Stimulated activated CD4-positive, alpha-beta T cell treated with anti-CD3 and anti-CD28 coated beads, Interleukin-2, amount 100 ng/mL, for 4 hours (primary cell): Measurements from ENCODE around the gene SLC2A1.
"Not testable (repeated sequence)": the region's sequence is repeated elsewhere in the genome, so short reads cannot be mapped to it uniquely, and the experiment has no call there.

Source experiments
- DNase-seq: peaks from one replicate; pipeline ENCODE4 v3.0.0-alpha.2; 2020; ENCODE audit warnings: low read depth

The SLC2A1 gene

DNA sequence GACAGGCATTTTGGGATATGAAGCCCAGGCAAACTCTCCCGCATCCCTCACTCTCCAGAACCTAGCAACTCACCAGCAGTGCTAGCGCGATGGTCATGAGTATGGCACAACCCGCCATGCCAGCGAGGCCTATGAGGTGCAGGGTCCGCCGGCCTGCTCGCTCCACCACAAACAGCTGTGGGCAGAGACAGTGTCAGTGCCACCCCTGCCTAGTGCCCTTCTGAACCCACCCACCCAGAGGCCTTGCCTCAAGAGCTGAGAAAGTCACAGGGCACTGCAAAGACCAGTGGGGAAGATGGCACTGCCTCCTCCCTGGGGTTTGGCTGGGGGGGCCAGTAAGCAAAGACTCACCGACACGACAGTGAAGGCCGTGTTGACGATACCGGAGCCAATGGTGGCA is 29.8 kb downstream of the SLC2A1 start:
- DNase-seq: no peak

DNA sequence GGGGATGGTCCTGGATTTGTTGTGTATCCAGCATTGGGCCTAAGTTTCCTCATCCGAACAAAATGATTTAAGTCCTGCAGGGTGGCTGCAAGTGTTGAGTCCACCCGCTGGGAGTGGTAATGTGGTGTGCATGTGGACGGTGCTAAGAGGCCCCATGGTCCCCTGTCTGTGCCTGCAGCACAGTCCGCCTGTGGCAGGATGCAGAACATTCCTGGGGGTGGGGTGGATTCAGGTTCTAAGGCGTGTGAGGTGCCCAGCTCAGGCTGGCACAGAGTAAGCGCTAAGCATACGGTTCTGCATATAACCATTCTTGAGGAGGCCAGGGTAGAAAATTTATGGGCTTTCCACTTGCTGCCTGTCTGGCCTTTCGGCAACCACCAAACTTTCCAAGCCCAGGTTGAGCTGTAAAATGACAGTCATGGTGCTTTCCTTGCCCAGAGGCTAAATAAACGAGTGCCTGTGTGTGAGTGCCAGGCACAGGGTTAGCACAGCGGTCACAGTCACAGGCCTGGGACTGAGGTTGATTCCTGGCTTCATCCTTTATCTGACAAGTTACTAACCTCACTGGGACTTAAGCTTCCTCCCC is 30.7 kb downstream of the SLC2A1 start:
- DNase-seq: no peak

DNA sequence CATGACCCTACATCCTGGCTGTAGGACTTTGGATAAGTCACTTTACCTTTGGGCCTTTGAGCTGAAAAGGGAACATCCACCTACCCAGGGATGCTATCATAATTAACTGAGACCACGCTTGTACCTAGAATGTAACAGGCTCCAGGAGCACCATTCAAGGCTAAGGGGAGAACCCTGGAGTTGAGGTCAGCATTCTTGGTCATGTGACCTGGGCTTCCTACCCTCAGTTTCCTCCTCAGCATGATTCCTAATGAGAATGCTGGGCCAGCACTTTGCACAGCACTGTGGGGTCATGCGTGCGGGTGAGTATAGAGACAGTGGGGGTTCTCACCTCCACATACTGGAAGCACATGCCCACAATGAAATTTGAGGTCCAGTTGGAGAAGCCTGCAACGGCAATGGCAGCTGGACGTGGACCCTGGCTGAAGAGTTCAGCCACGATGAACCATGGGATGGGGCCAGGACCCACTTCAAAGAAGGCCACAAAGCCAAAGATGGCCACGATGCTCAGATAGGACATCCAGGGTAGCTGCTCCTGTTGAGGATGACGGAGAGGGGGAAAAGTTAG is 31.3 kb downstream of the SLC2A1 start:
- no peak for DNase-seq

DNA sequence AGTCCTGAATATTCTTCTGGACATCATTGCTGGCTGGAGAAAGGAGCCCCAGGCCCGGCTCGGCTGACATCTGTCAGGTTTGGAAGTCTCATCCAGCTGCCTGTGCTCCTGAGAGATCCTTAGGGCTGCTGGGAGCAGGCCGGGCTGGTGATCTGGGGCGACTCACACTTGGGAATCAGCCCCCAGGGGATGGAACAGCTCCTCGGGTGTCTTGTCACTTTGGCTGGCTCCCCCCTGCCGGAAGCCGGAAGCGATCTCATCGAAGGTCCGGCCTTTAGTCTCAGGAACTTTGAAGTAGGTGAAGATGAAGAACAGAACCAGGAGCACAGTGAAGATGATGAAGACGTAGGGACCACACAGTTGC is 31.8 kb downstream of the SLC2A1 start:
- DNase-seq: no peak

DNA sequence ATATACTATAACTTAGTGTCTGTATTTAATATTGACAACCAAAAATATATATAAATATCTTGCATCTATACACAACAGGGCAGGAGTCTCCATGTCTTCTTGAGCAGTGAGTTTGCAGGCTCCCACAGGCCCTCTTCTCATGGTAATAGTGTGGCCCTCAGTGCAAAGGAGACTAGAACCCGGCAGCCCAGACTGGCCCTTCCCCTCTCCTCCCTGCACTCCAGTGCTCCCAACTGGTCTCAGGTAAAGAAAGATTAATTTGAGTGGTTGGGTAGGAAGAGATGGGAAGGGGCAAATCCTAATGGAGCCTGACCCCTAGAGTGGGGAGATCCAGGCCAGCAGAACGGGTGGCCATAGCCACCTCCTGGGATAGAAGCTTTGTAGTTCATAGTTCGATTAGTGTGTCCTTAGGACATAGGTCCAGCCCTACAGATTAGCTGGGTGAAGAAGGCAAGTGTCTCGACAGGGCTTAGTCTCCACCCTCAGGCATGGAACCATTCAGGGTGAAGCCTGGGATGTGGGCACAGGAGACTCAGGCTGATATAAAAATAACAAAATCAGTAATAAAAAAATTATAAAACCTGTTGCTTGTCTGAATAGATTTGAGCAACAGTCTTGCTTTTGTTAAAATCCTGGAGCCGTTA is 32.3 kb downstream of the SLC2A1 start:
- no peak for DNase-seq

DNA sequence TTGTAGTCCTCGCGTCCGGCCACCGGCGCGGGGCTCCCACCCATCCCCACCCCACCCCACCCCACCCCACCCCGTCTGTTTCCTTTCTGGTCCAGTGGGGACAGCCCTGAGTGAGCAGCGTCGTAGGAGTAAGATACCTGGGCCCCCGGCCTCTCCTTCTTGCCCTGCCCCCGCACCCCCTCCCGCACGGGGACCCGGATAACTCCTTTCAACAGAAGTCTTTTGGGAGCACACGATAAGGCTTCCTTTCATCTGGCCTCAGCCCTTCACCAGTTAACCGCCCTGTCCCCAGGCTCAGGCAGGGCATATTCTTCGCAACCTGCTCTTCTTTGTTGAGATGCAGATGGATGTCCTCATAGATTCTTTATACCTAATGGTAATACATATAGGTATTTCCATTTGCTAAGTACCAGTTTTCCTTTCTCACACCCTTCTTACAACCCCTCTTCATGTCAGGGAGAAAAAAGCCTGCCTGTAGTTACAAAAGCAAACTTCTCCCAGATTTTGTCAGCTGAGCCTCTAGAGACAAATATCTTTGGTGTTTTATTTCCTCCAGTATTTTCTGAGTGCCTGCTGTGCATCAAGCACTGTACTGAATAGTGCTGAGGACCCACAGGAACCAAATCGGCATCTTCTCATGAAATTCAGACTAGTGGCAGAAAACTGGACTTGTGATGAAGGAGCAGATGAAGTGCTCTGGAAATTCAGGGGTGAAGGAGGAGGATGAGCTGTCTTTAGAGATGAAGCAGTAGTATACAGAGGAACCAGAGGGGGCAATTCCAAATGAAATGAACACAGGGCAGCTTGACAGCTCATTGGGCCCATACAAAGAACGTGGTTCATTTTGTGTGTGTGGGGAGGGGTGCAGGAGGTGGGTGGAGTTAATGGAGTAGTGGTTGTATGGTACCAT is 33.6 kb downstream of the SLC2A1 start:
- DNase-seq: no peak

DNA sequence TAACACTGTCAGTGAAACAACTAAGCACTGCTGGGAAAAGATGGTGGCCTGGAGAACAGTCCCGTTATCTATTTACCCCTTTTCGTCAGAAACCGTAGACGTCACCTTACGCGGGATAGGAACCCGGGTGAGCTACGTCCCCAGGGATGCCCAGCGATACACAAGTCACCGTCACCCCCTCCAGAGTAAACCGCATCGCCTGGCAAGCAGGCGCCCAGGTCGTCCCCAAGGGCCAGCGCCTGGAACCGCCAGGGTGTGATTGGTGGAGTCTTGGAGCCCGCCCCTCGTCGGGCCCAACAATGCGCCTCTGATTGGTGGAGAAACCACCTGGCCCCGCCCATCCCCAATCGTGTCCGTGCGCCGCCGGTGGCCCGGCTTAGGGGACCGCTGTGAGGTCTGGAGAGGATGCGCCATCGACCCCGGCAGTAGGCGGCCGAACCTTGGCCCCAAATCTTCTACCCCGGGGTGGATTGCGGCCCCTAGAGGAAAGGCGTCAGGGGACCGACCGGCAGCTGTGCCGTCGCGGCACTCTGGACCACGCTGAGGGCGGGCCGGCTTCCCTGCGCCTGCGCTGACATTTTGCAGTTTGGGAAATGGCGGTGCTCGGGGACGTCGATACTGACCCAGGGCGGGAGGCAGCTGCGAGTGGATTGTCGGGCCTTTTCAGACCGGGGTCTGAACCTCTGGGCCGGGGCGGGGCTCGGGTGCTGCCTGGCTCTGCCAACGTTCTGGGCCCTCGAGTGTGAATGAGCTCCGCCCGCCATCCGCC is 34.4 kb downstream of the SLC2A1 start:
- DNase-seq: peak; percentile 86

DNA sequence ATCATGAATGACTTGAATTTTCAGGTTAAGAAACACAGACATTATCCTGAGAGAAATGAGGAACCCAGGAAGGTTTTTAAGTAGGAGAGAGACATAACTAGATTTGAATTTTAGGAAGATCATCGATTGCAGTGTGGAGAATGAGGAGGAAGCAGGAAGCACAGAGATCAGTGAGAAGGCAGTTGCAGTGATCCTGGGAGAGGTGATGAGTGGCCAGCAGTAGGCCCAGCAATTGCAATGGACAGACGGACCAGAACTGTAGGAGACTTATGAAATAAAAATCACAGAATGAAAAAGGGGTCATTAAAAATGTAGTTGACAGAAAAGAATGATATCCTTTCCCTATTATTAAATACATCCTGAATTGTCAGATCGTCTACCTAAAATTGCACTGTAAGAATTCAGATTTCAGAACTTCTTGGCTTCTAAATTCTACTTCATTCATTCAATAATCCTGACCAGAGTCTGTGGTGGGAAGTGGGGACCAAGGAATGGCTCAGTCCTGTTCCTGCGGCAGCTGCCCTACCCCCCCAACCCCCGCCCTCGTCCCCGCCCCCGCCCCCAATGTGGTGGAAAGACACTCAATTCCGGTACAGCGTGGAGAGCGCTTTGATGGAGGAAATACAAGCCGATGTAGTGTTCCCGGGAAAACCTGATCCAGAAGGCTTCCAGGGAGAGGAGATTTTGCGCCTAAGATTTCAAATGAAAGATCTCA is 35.1 kb downstream of the SLC2A1 start:
- no peak for DNase-seq

DNA sequence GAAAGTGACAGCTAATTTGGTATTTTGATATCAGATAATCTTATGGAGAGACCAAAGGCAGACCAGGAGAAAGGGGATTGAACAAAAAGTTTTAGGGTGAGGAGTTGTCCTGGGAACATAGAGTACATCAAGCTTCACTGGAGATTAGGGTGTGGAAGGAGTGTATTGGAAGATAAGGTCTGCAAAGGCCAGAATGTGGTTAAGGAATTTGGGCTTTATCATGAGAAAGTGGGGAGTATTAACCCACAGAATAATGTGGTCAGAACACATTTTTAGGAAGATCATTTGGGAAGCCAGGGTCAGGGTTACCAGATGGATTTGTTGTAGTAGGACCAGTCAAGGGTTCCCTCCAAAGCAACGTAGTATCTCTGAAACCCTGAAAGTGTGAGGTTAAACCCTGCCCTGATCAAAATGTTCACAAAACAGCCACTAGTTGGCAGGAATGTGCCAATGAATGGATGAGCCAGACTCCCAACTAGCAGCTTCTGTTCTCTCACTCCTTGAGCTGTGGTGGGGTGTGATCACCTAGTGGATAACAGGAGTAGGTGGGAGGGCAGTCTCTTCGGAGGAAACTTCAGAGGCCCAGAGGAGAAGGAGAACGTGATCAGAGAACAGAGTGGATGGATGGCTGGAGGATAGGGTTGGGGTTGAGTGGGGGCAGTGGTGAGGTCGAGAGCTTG is 35.8 kb downstream of the SLC2A1 start:
- DNase-seq: peak; percentile 38

DNA sequence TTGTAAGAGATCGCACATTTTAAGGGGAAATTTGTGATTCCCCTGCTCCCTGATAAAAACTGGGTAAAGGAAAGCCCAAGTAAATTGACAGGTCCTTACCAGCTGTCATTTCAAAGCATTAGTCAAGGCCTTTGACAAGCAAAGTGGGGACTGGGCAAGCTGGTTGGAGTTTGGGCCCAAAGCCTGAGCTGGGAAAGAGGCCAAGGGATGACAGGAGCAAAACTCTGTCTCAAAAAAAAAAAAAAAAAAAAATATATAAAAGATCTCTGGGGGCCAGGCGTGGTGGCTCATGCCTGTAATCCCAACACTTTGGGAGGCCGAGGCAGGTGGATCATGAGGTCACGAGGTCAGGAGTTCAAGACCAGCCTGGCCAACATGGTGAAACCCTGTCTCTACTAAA is 36.9 kb downstream of the SLC2A1 start:
- no peak for DNase-seq

DNA sequence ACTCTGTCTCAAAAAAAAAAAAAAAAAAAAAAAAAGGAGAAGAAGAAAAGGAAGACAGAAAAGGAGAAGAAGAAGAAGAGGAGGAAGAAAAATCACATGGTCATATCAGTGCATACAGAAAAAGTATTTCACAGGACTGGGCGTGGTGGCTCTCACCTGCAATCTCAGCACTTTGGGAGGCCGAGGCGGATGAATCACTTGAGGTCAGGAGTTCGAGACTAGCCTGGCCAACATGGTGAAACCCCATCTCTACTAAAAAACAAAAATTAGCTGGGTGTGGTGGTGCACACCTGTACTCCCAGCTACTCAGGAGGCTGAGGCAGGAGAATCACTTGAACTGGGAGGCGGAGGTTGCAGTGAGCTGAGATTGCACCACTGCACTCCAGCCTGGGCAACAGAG is 39.0 kb downstream of the SLC2A1 start:
- DNase-seq: not testable (repeated sequence)

DNA sequence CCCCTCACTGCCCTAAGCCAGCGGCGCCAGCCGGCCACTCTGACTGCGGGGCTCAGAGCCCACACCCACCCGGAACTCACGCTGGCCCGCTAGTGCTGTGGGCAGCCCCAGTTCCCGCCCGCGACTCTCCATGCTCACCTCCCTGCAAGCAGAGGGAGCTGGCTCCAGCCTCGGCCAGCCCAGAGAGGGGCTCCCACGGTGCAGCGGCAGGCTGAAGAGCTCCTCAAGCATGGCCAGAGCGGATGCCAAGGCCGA is 41.5 kb downstream of the SLC2A1 start:
- no peak for DNase-seq

DNA sequence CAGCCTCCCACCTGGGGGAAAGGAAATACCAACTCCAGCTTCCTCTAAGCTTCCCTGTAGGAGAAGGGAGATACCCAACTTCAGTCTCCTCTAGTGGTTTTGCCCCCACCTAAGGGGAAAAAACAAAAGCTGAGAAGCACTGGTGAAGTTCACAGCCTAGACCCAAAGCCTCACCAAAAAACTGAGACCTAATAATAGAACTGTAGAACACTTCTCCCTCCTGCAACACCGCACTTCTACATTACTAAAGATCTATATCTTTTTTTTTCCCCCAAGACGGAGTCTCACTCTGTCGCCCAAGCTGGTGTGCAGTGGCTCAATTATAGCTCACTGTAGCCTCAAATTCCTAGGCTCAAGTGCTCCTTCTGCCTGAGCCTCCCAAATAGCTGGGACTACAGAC is 43.2 kb downstream of the SLC2A1 start:
- DNase-seq: no peak

DNA sequence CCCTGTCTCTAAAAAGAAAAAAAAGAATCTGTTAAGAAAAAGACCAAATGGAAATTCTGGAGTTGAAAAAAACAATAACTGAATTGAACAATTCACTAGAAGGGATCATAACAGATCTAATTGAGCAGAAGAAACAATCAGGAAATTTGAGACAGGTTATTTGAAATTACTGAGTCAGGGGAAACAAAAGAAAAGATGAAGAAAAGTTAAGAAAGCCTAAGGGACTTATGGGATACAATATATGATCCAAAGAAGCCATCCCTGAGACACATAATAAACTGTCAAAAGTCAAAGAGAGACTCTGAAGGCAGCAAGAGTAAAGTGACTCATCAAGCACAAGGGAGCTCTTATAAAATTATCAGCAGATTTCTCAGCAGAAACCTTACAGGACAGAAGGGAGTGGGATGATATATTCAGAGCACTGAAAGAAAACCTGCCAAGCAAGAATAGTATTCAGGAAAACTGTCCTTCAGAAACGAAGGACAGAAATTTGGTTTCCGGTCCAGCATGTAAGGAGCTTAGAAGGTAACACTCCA is 44.5 kb downstream of the SLC2A1 start:
- no peak for DNase-seq

DNA sequence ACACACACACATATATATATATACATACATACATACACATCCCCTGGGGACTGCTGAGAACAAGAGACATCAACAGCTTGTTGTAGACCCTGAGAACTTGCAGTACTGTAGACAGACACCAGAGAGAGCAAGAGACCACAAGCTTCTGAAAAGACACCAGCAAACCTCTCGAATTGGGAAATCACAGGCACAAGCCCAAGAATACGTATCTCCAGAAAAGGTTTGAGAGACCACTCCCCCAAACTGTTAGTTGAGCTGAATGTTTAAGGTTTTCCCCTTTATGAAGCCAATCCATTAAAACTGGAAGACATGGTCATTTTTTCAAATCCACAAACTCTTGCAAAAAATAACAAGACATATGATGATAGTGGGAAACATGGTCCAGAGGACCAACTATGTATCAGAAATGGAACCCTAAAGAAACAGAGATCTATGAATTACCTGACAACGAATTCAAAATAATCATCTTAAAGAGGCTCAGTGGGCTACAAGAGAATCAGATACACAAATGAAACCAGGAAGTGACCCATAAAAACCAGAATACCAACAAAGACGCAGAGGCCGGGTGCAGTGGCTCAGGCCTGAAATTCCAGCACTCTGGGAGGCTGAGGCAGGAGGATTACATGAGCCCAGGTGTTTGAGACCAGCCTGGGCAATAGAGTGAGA is 45.1 kb downstream of the SLC2A1 start:
- DNase-seq: peak; percentile 44

DNA sequence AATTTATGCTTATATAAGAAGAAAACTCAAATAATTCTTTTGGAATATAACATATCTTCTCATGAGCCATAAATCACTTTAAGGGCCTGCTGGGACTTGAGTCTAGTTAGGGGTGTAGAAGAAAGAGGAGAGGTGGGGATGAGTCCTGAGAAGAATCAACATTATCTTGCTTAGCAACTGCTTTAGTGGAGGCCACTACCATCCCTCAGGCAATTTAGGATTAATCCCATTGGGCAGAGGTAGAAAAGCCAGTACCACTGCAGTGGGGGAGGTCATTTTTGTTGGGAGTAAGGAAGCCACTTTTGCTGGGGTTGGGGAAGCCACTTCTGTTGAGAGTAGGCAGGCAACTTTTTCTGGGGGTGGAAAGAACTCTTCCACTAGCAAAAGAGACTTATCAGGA is 47.7 kb downstream of the SLC2A1 start:
- DNase-seq: no peak

DNA sequence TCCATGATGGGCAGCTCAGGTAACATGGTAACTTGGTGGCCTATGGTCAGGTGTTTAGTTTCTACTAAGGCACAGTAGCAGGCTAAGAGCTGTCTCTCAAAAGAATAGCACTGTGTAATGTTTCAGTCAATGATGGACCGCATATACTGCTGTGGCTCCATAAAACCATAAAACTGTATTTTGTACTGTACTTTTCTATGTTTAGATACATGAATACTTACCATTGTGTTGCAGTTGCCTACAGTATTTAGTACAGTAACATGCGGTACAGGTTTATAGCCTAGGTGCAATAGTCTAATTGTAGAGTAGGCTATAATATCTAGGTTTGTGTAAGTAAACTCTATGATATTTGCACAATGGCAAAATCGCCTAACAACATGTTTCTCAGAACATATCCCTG is 50.6 kb downstream of the SLC2A1 start:
- DNase-seq: no peak

DNA sequence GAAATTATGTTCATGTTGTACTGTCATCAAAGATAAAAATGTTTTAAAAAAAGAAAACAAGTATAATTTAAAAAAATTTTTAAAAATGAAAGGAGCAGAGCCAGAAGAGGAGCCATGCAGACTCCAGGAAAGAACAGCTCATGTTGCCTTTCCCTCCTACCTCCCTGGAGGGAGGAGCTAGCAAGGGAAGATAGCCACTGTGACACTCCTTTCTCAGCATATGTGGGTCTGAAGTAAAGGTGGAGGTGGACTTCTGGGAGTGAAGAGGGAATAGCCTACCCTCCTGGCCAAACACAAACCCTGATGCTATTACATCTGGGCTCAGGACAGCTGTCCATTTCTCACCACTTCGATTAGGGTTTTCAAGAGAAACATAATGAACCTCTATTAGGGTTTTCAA is 54.2 kb downstream of the SLC2A1 start:
- no peak for DNase-seq

DNA sequence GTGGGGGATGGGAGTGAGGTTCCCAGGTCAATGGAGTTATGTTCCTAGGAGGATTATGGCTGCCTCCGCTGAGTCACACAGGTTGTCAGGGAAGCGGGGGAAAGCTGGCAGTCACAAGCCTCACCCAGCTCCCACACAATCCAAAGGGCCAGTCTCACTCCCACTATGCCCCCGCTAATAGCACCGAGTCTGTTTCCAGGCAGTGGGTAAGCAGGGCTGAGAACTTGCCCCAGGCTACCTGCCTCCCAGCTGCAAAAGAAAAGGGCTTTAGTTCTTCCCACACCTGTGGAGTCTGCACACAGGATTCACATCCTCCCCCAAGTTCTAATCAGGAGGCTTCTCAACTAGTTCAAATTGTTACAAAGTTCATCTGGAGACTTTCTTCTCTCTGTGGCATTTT is 58.7 kb downstream of the SLC2A1 start:
- not testable (repeated sequence) for DNase-seq

DNA sequence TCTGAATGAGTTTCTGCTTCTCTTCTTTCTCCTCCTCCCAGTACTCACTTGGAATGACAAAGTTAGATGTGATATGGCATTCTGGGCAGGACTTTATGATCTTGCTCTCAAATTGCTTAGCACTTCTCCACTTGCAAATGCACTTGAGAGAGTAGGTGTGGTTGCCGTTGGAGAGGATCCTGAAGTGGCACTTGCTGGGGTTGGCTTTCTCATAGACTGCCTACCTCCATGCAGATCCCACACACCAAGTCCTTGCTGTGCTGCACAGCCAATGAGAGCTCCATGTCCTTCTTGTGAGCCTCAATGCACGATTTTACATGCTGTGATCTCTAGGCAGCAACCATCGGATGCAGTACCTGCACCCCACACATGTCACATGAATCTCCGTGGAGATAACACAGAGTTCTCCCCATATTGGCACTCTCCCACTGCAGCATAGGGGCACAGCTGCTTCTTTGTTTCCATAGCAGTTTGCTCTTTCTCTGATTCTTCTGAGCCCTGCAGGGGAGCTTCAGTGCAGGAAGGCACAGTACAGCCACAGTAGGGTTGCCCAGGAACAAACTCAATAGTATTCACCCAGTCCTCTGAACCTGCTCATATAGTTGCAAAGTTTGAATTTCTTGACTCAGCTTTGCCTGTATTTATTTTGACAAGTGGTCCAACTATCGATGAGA is 67.1 kb downstream of the SLC2A1 start:
- no peak for DNase-seq
